DOHH2 (cell line): ENCODE measurements around the gene CHPT1.

Source experiments
- H3F3A ChIP-seq: fragments of 200-600 bp; sonication (generic), shearing (Covaris generic); 2 replicates; pipeline ENCODE4 v1.6.0; 2016; ENCODE audit warnings: antibody characterized with exemption, mild to moderate bottlenecking; ENCODE audit not compliant: control insufficient read depth, insufficient read depth
- H3K27ac ChIP-seq: fragments of 200-600 bp; sonication (generic); 2 replicates; pipeline ENCODE4 v1.5.1; 2014; ENCODE audit warnings: low read depth, mild to moderate bottlenecking, low read length, moderate library complexity
- H3K27me3 ChIP-seq: fragments of 200-600 bp; sonication (generic); 2 replicates; pipeline ENCODE4 v1.6.1; 2014; ENCODE audit warnings: mild to moderate bottlenecking, low read length, mixed read lengths; ENCODE audit not compliant: control insufficient read depth
- H3K36me3 ChIP-seq: fragments of 200-600 bp; sonication (generic); 2 replicates; pipeline ENCODE4 v1.6.1; 2014; ENCODE audit warnings: mild to moderate bottlenecking, low read length, moderate library complexity, mixed read lengths; ENCODE audit not compliant: control insufficient read depth
- H3K4me1 ChIP-seq: fragments of 200-600 bp; sonication (generic); 2 replicates; pipeline ENCODE4 v1.6.1; 2014; ENCODE audit warnings: mild to moderate bottlenecking, low read length, mixed read lengths; ENCODE audit not compliant: control insufficient read depth
- H3K4me2 ChIP-seq: fragments of 200-600 bp; sonication (generic); 2 replicates; pipeline ENCODE4 v1.6.0; 2014; ENCODE audit warnings: mild to moderate bottlenecking, low read length, moderate library complexity
- H3K4me3 ChIP-seq: fragments of 200-600 bp; sonication (generic); 2 replicates; pipeline ENCODE4 v1.5.1; 2014; ENCODE audit warnings: mild to moderate bottlenecking, low read length, mixed read lengths
- H3K79me2 ChIP-seq: fragments of 200-600 bp; sonication (generic); 2 replicates; pipeline ENCODE4 v1.6.1; 2014; ENCODE audit warnings: mild to moderate bottlenecking, low read length, mixed read lengths; ENCODE audit not compliant: control insufficient read depth
- H3K9me2 ChIP-seq: fragments of 200-600 bp; sonication (generic); replicated peaks from 2 replicates; pipeline ENCODE4 v1.6.1; 2014; ENCODE audit warnings: mild to moderate bottlenecking, low read length, mixed read lengths; ENCODE audit not compliant: control insufficient read depth
- H3K9me3 ChIP-seq: fragments of 200-600 bp; sonication (generic); 2 replicates; pipeline ENCODE4 v1.6.1; 2014; ENCODE audit warnings: antibody characterized with exemption, low read length, mixed read lengths; ENCODE audit not compliant: control insufficient read depth, insufficient read depth
- H4K20me1 ChIP-seq: fragments of 200-600 bp; sonication (generic); 2 replicates; pipeline ENCODE4 v1.6.0; 2014; ENCODE audit warnings: low read depth, mild to moderate bottlenecking, antibody characterized with exemption, low read length, moderate library complexity; ENCODE audit not compliant: control insufficient read depth, insufficient read depth
- EZH2phosphoT487 ChIP-seq: fragments of 200-600 bp; sonication (generic); IDR thresholded peaks from 2 replicates; pipeline ENCODE4 v1.6.1; 2017; ENCODE audit warnings: borderline replicate concordance, mild to moderate bottlenecking, antibody characterized with exemption, low read length, moderate library complexity, mixed read lengths
- TF ChIP-seq, protein P1 (sequence below): fragments of 200-600 bp; sonication (generic); IDR thresholded peaks from one replicate; pipeline ENCODE4 v1.5.1; 2014; ENCODE audit warnings: antibody characterized with exemption, mild to moderate bottlenecking, low read depth, low read length; ENCODE audit not compliant: poor library complexity, severe bottlenecking

Gene CHPT1

GRCh38 chr12:101748907-101749306, 51.5 kb downstream of the CHPT1 start:
- Histone ChIP-seq H3K4me2 (no peak overlapping the region), H3K27me3 (no peaks in the 10 kb centered on the region), H3F3A (0 out of 2 replicates have a peak, but pooled peaks cover 1% of the 10 kb centered on the region), H3K4me3 (no peak overlapping the region), H3K9me2 (no peaks in the 10 kb centered on the region), H3K79me2 (no peaks in the 10 kb centered on the region), H3K36me3 (peaks cover 45% of the 10 kb centered on the region), H3K9me3 (no peaks in the 10 kb centered on the region), H3K27ac (no peak overlapping the region), H3K4me1 (peaks cover 41% of the 10 kb centered on the region), H4K20me1 (no peaks in the 10 kb centered on the region)
- TF ChIP-seq, protein P1, sequence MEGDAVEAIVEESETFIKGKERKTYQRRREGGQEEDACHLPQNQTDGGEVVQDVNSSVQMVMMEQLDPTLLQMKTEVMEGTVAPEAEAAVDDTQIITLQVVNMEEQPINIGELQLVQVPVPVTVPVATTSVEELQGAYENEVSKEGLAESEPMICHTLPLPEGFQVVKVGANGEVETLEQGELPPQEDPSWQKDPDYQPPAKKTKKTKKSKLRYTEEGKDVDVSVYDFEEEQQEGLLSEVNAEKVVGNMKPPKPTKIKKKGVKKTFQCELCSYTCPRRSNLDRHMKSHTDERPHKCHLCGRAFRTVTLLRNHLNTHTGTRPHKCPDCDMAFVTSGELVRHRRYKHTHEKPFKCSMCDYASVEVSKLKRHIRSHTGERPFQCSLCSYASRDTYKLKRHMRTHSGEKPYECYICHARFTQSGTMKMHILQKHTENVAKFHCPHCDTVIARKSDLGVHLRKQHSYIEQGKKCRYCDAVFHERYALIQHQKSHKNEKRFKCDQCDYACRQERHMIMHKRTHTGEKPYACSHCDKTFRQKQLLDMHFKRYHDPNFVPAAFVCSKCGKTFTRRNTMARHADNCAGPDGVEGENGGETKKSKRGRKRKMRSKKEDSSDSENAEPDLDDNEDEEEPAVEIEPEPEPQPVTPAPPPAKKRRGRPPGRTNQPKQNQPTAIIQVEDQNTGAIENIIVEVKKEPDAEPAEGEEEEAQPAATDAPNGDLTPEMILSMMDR: no peak
- TF ChIP-seq EZH2phosphoT487: no peak

DNA sequence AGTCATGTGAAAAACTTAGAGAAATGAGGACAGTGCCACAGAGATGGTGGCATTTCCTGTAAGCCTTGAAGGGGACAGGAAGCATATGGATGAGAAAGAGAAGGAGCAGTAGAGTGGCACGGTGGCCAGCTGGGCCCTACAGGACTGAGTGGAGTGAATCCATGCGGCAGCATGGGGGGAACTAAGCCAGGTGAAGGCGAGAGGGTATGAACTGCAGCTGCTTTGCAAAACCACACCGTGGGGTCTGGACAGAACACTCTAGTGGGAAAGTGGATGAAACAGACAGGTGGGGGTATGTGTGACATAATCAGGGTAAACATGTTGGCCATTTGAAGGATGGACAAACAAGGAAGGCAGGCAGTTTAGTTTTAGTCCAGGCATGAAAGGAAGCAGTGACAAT, 52.2 kb downstream of the CHPT1 start:
- H3K79me2 ChIP-seq: no peaks in the 10 kb centered on the region
- no peak overlapping the region for H3K4me3 ChIP-seq
- no peaks in the 10 kb centered on the region for H3K9me2 ChIP-seq
- no peak overlapping the region for H3K4me2 ChIP-seq
- H3K4me1 ChIP-seq: peaks cover 33% of the 10 kb centered on the region
- H4K20me1 ChIP-seq: no peaks in the 10 kb centered on the region
- no peaks in the 10 kb centered on the region for H3K9me3 ChIP-seq
- no peak overlapping the region for H3K27ac ChIP-seq
- H3K36me3 ChIP-seq: peaks cover 37% of the 10 kb centered on the region
- TF ChIP-seq, protein P1: no peak
- no peak for TF ChIP-seq EZH2phosphoT487
- no peaks in the 10 kb centered on the region for H3K27me3 ChIP-seq
- H3F3A ChIP-seq: no peaks in the 10 kb centered on the region

DNA sequence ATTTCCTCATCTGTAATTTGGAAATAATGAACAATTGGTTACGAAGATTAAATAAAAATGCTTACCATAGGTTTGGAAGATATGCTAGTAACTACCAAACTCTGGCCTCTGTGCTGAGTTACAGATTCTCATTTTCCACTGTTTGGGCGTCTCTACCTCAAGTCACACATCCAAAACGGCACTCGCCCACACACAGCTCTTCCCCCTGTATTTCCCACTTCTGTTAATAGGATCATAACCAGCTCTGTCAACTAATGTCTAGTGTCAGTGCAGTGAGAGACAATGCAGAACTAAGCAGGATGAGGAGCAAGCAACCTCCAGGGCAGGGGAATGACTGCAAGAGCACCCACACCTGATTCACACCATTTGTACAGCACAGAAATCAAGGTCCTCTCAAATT, 52.7 kb downstream of the CHPT1 start:
- H3K9me3 ChIP-seq: no peaks in the 10 kb centered on the region
- H3K27me3 ChIP-seq: no peaks in the 10 kb centered on the region
- no peaks in the 10 kb centered on the region for H4K20me1 ChIP-seq
- no peak overlapping the region for H3K27ac ChIP-seq
- H3K9me2 ChIP-seq: no peaks in the 10 kb centered on the region
- H3K36me3 ChIP-seq: peaks cover 32% of the 10 kb centered on the region
- no peak overlapping the region for H3K4me2 ChIP-seq
- no peak for TF ChIP-seq EZH2phosphoT487
- TF ChIP-seq, protein P1: no peak
- H3K4me3 ChIP-seq: no peak overlapping the region
- H3F3A ChIP-seq: no peaks in the 10 kb centered on the region
- no peaks in the 10 kb centered on the region for H3K79me2 ChIP-seq
- H3K4me1 ChIP-seq: peaks cover 28% of the 10 kb centered on the region
